ENCODE measurements around the gene ARHGEF2. TPM values are rescaled to one million over a fixed set of nuclear protein-coding genes. Genes with fewer than 3 reads are reported as not detected.

The ARHGEF2 gene
- total RNA-seq, 3 donors from 2014 or later, result 79.7 to 132 (median 90.5) TPM

DNA sequence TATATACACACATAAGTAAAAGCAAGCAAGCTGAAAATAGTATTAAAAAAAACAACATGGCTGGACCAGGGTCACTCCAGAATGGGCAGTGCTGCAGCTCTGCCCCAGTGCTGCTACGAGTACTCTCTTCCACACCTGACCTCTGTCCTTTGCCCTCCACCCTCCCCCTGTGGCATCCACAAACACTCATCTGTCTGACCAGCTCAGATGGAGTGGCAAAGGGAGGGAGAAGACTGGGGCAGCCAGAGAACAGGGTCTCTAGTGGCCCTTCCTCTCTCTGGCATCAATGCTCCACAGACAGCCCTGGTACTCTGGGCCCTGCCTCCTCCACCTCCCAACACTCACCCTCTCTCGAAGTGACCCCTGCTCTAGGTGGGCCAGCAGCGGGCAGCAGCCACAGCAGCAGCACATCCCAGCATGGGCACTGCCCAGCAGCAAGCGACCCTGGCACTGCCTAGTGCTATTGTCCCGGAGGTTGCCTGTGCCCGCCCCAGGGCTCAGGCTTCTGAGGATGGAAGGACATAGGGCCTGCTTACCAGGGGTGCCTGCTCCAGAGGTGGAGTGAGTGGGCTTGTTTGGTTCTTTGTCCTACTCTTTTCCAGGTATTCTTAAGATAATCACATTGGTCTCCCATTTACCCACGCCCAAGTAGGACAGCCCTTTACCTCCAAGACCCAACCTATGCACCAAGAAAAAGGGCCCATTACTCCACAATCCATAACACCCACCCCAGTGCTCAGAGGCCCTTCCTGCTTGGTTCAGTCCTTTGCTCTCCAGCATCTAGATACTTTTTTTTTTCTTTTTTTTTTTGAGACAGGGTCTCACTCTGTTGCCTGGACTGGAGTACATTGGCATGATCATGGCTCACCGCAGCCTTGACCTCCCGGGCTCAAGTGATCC is 6.2 kb downstream of the ARHGEF2 start:
- intact Hi-C loops (cut with DNase I, micrococcal nuclease), result no loop called here
- Histone ChIP-seq H3K36me3 (ENCODE audit: low read depth) (no peaks in the 10 kb centered on the region), H3K4me1 (ENCODE audit: low read depth) (peaks cover 30% of the 10 kb centered on the region), H3K9me3 (no peaks in the 10 kb centered on the region), H3K4me3 (no peak overlapping the region)
- DNase-seq, result no peak
- TF ChIP-seq, protein P1, sequence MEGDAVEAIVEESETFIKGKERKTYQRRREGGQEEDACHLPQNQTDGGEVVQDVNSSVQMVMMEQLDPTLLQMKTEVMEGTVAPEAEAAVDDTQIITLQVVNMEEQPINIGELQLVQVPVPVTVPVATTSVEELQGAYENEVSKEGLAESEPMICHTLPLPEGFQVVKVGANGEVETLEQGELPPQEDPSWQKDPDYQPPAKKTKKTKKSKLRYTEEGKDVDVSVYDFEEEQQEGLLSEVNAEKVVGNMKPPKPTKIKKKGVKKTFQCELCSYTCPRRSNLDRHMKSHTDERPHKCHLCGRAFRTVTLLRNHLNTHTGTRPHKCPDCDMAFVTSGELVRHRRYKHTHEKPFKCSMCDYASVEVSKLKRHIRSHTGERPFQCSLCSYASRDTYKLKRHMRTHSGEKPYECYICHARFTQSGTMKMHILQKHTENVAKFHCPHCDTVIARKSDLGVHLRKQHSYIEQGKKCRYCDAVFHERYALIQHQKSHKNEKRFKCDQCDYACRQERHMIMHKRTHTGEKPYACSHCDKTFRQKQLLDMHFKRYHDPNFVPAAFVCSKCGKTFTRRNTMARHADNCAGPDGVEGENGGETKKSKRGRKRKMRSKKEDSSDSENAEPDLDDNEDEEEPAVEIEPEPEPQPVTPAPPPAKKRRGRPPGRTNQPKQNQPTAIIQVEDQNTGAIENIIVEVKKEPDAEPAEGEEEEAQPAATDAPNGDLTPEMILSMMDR (IDR thresholded peaks at IDR 0.05), result no peak
- ATAC-seq, result no peak

DNA sequence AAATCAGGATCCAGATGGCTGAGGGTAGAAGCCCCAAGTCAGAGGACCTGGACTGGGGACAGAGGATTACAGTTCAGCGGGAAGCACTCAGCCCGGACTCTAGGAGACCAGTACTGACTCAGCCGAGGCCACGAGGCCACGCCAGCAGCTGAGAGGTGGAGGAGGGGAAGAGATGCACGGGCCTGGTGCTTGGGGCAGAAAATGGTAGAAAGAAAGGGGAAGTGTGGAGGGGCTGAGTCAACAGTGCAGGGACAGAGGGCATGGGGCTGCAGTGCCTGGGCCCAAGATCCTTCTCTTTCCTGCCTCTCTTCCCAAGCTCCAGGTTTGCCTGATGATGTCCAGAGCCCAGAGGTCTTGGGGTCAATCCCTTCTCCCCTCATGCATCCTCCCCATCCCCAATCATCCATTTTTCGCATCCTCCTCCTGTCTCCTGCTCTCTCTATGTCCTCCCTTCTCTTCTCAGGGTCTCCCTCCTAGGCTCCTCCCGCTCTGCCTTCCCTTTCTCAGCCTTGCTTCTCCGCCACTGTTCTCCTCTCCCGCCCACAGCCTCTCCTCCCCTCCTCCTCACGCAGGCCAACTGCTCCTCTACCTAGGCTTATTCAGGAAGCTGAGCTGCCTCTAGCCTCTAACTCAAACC is 7.7 kb downstream of the ARHGEF2 start:
- peak; percentile 59 to 86 (median 63) for DNase-seq
- Histone ChIP-seq H3K36me3 (ENCODE audit: low read depth) (peaks cover 3% of the 10 kb centered on the region), H3K9me3 (no peaks in the 10 kb centered on the region), H3K4me1 (ENCODE audit: low read depth) (peaks cover 27% of the 10 kb centered on the region), H3K4me3 (no peak overlapping the region)
- ATAC-seq, result peak; percentile 73
- TF ChIP-seq, protein P1 (IDR thresholded peaks at IDR 0.05), result no peak
- intact Hi-C loops (cut with DNase I, micrococcal nuclease), result no loop called here

DNA sequence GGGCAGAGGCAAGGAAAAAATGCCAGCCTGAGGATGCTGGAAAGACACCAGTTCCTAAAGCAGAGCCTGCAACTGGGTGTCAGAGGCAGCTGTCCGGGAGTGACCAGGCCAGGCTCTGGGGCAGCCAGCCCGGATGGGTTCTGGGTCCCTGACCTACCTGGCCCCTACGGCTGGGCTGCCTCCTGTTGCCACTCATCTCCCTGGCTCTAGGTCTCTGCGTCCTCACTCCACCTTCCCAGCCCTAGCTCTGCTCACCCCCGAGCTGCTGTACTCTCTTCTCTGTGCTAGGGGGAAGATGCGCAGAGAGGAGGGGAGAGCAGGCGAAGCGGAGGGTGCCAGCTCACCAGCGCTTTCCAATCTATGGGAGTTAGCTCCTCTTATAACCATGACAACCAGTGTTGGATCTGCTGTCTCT is 9.0 kb downstream of the ARHGEF2 start:
- H3K4me3 ChIP-seq, result no peak overlapping the region
- TF ChIP-seq, protein P1 (IDR thresholded peaks at IDR 0.05), result no peak
- peaks cover 7% of the 10 kb centered on the region for H3K36me3 ChIP-seq (ENCODE audit: low read depth)
- ATAC-seq, result no peak
- H3K4me1 ChIP-seq (ENCODE audit: low read depth), result peaks cover 23% of the 10 kb centered on the region
- no peaks in the 10 kb centered on the region for H3K9me3 ChIP-seq
- DNase-seq, result no peak
- intact Hi-C loops (cut with DNase I, micrococcal nuclease), result no loop called here

DNA sequence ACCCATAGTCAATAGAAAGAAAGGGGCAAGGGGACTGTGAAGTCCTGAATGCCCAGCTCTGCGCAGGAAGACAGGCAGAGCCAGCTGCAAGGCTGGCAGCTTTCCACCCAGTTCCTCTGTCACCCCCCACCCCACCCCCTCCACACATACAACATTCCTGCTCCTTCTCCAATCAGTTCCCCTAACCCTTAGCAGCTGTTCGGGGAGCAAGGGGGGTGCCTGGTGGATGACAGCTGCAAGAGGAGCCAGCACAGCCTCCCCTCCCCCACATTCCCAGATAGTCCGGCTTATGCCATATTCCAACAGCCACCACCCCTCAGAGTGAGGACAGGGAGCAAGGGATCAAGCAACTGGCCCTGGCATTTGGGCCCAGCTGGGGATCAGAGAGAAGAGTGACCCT is 9.7 kb downstream of the ARHGEF2 start:
- intact Hi-C loops (cut with DNase I, micrococcal nuclease), result no loop called here
- H3K4me3 ChIP-seq, result no peak overlapping the region
- peaks cover 10% of the 10 kb centered on the region for H3K36me3 ChIP-seq (ENCODE audit: low read depth)
- H3K9me3 ChIP-seq, result no peaks in the 10 kb centered on the region
- DNase-seq (no peak), ATAC-seq (peak; percentile 3)
- TF ChIP-seq, protein P1 (IDR thresholded peaks at IDR 0.05), result no peak
- H3K4me1 ChIP-seq (ENCODE audit: low read depth), result peaks cover 23% of the 10 kb centered on the region

DNA sequence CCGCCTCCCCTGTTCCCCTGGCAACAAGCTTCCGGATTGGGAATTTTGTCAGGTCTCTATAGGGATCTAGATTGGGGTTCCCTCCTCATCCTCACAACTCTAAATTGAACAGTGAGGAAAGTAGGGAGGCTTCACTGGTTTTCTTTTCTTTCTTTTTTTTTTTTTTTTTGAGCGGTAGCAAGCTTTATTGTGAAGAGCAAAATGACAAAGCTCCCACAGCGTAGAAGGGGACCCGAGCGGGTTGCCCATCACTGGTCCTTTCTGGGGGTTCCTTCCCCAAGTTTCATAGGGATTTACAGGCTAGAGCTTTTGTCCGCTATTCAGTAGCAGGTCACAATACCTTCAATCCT is 10.3 kb downstream of the ARHGEF2 start:
- Histone ChIP-seq H3K36me3 (ENCODE audit: low read depth) (peaks cover 10% of the 10 kb centered on the region), H3K4me1 (ENCODE audit: low read depth) (peaks cover 21% of the 10 kb centered on the region), H3K4me3 (no peak overlapping the region), H3K9me3 (no peaks in the 10 kb centered on the region)
- intact Hi-C loops (cut with DNase I, micrococcal nuclease), result no loop called here
- DNase-seq, result no peak
- ATAC-seq, result no peak
- TF ChIP-seq, protein P1 (IDR thresholded peaks at IDR 0.05), result no peak
